CD14-positive monocyte (primary cell): Measurements from ENCODE around the gene MYOZ1. TPM values are rescaled to one million over a fixed set of nuclear protein-coding genes. Genes with fewer than 3 reads are reported as not detected.

ENCODE experiments used
- DNase-seq, 3 donors: peaks; one replicate each; pipeline ENCODE4 v3.0.0-alpha.2; 2011 to 2022
- H2AFZ ChIP-seq: 2 replicates; pipeline ENCODE4 v1.6.0; 2012; ENCODE audit warnings: mild to moderate bottlenecking, low read depth, low read length, inconsistent platforms; ENCODE audit not compliant: insufficient read depth, poor library complexity, severe bottlenecking
- H3K27ac ChIP-seq, 2 donors: 1 replicate in 1 of 2; 2 replicates in 1 of 2; pipeline ENCODE4 v1.5.1; 2012 to 2013; ENCODE audit warnings: low read length in 2 of 2, control low read depth in 1 of 2, inconsistent platforms in 1 of 2, low read depth in 1 of 2, mild to moderate bottlenecking in 1 of 2
- H3K27me3 ChIP-seq, 2 donors: one replicate each; pipeline versions ENCODE4 v1.6.0 to v1.6.1; 2011 to 2013; ENCODE audit warnings: low read length in 2 of 2; ENCODE audit not compliant: control insufficient read depth in 2 of 2, insufficient read depth in 2 of 2
- H3K36me3 ChIP-seq, 2 donors: replicated peaks in 1 of 2; 1 replicate in 1 of 2; 2 replicates in 1 of 2; pipeline versions ENCODE4 v1.5.1 to v1.6.1; 2012 to 2013; ENCODE audit warnings: low read length in 2 of 2, control low read depth in 1 of 2, inconsistent platforms in 1 of 2, mild to moderate bottlenecking in 1 of 2; ENCODE audit not compliant: insufficient read depth in 2 of 2, control insufficient read depth in 1 of 2
- H3K4me1 ChIP-seq, 2 donors: 1 replicate in 1 of 2; 2 replicates in 1 of 2; pipeline versions ENCODE4 v1.5.1 to v1.6.1; 2012 to 2013; ENCODE audit warnings: low read length in 2 of 2, control low read depth in 1 of 2, inconsistent platforms in 1 of 2, mild to moderate bottlenecking in 1 of 2, moderate library complexity in 1 of 2; ENCODE audit not compliant: insufficient read depth in 2 of 2, control insufficient read depth in 1 of 2
- H3K4me2 ChIP-seq: replicated peaks from 2 replicates; pipeline ENCODE3; 2012; ENCODE audit warnings: low read length, moderate library complexity, mild to moderate bottlenecking; ENCODE audit not compliant: poor library complexity, severe bottlenecking; ENCODE audit errors: extremely low read depth
- H3K4me3 ChIP-seq, 3 experiments: fragments of 200-600 bp in 1 of 3; sonication (generic) in 1 of 3; replicated peaks in 1 of 3; 1 replicate in 2 of 3; 2 replicates in 1 of 3; pipeline ENCODE4 v1.5.1; 2011 to 2013; ENCODE audit warnings: low read length in 3 of 3, mild to moderate bottlenecking in 3 of 3, control low read depth in 2 of 3, low read depth in 2 of 3, inconsistent platforms in 1 of 3, moderate library complexity in 1 of 3
- H3K79me2 ChIP-seq: 2 replicates; pipeline ENCODE4 v1.6.0; 2012; ENCODE audit warnings: mild to moderate bottlenecking, control low read depth, inconsistent platforms, low read length, moderate library complexity; ENCODE audit not compliant: insufficient read depth
- H3K9ac ChIP-seq: 2 replicates; pipeline ENCODE4 v1.6.0; 2017; ENCODE audit warnings: low read length, mild to moderate bottlenecking; ENCODE audit not compliant: insufficient read depth, poor library complexity, severe bottlenecking
- H3K9me3 ChIP-seq, 2 donors: replicated peaks in 1 of 2; 1 replicate in 1 of 2; 2 replicates in 1 of 2; pipeline versions ENCODE4 v1.5.1 to v1.6.1; 2012 to 2013; ENCODE audit warnings: low read length in 2 of 2, control low read depth in 1 of 2; ENCODE audit not compliant: control insufficient read depth in 1 of 2, insufficient read depth in 1 of 2
- H4K20me1 ChIP-seq: 2 replicates; pipeline ENCODE4 v1.6.0; 2012; ENCODE audit warnings: mild to moderate bottlenecking, low read length, control low read depth, moderate library complexity; ENCODE audit not compliant: insufficient read depth
- H3K27ac Mint-ChIP-seq, 7 donors: one replicate each; pipeline ENCODE4 v1.8.0; 2020; ENCODE audit warnings: mild to moderate bottlenecking in 7 of 7, mixed read lengths in 7 of 7, moderate library complexity in 6 of 7, inconsistent platforms in 2 of 7
- H3K27me3 Mint-ChIP-seq, 3 donors: one replicate each; pipeline ENCODE4 v1.8.0; 2021 to 2022; ENCODE audit warnings: low read depth in 3 of 3, mild to moderate bottlenecking in 3 of 3, mixed read lengths in 3 of 3, moderate library complexity in 3 of 3, inconsistent platforms in 1 of 3
- H3K36me3 Mint-ChIP-seq, 2 donors: one replicate each; pipeline ENCODE4 v1.8.0; 2020; ENCODE audit warnings: mixed read lengths in 2 of 2, inconsistent platforms in 1 of 2, mild to moderate bottlenecking in 1 of 2
- H3K4me1 Mint-ChIP-seq: one replicate; pipeline ENCODE4 v1.8.0; 2020; ENCODE audit warnings: mild to moderate bottlenecking, mixed read lengths
- H3K4me3 Mint-ChIP-seq, 2 donors: one replicate each; pipeline ENCODE4 v1.8.0; 2020; ENCODE audit warnings: mild to moderate bottlenecking in 2 of 2, mixed read lengths in 2 of 2, moderate library complexity in 1 of 2
- H3K9me3 Mint-ChIP-seq, 7 donors: one replicate each; pipeline ENCODE4 v1.8.0; 2020 to 2022; ENCODE audit warnings: mixed read lengths in 7 of 7, mild to moderate bottlenecking in 6 of 7, moderate library complexity in 6 of 7, inconsistent platforms in 2 of 7
- WGBS: methylation state at CpG from one replicate; pipeline ENCODE4 v1.1.5; 2013; ENCODE audit warnings: missing lambda C conversion rate; ENCODE audit not compliant: insufficient coverage; 5-methylcytosine and 5-hydroxymethylcytosine counted together
- intact Hi-C, 2 donors: fragments of 100-400 bp; cut with micrococcal nuclease; formaldehyde crosslinking; loops; one replicate each; pipeline versions ENCODE4 v1.15.0 to v1.15.1; 2023
- polyA plus RNA-seq, 3 donors: library from polyadenylated mRNA; depleted of rRNA in 1 of 3; unstranded in 2 of 3; stranded (reverse) in 1 of 3; fragments of 300-500 nt in 2 of 3; fragments of >200 nt in 1 of 3; fragmentation: Illumina TruSeq in 2 of 3; gene quantifications; 1 replicate in 2 of 3; 2 replicates in 1 of 3; pipeline ENCODE4 v1.2.3, GENCODE V29; 2012 to 2021
- TF ChIP-seq, protein P1 (sequence below): fragments of 200-600 bp; IDR thresholded peaks from one replicate; pipeline ENCODE4 v1.8.0; 2022; ENCODE audit warnings: antibody characterized with exemption, mild to moderate bottlenecking

Gene MYOZ1
- polyA plus RNA-seq, 3 donors = not detected

DNA sequence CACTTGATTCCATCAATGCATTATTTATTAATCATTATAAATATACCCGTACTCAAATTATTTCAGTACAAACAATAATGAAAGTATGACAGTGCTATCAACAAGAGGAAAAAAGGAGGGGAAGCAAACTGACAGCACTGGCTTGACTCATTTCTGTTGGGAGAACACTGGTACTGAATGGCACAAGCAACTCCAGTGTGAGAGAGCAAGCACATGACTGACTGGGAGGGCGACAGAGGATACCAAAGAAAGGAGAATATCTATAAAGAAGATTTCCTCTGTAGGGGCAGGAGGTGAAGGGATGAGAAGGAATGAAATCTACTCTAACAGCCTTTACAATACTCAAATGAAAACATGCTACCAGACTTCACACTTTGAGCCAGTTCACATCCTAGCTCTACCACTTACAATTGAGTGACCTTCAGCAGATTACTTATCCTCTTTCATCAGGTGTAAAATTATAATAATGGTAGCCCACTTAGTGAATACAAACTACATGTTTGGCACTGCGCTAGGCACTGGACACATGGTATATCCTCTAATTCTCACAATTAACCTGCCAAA is 51.6 kb downstream of the MYOZ1 start:
- peaks cover 17 to 28% of the 10 kb centered on the region in 2 donors for H3K4me1 ChIP-seq
- H3K36me3 Mint-ChIP-seq = no peaks in the 10 kb centered on the region
- TF ChIP-seq, protein P1, sequence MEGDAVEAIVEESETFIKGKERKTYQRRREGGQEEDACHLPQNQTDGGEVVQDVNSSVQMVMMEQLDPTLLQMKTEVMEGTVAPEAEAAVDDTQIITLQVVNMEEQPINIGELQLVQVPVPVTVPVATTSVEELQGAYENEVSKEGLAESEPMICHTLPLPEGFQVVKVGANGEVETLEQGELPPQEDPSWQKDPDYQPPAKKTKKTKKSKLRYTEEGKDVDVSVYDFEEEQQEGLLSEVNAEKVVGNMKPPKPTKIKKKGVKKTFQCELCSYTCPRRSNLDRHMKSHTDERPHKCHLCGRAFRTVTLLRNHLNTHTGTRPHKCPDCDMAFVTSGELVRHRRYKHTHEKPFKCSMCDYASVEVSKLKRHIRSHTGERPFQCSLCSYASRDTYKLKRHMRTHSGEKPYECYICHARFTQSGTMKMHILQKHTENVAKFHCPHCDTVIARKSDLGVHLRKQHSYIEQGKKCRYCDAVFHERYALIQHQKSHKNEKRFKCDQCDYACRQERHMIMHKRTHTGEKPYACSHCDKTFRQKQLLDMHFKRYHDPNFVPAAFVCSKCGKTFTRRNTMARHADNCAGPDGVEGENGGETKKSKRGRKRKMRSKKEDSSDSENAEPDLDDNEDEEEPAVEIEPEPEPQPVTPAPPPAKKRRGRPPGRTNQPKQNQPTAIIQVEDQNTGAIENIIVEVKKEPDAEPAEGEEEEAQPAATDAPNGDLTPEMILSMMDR = no peak
- no peaks in the 10 kb centered on the region for H3K36me3 ChIP-seq
- peaks cover 0 to 2% (median 0%) of the 10 kb centered on the region in 3 donors for H3K27me3 Mint-ChIP-seq
- H2AFZ ChIP-seq = no peak overlapping the region
- H3K4me3 Mint-ChIP-seq = no peak overlapping the region
- no peak overlapping the region for H3K27ac Mint-ChIP-seq
- WGBS = no CpG with 5 or more reads among the region's 3 CpGs
- H3K79me2 ChIP-seq = no peaks in the 10 kb centered on the region
- no peak overlapping the region for H3K4me2 ChIP-seq
- peaks cover 0 to 4% (median 0%) of the 10 kb centered on the region in 7 donors for H3K9me3 Mint-ChIP-seq
- no peak overlapping the region for H3K9ac ChIP-seq
- peaks cover 0 to 2% of the 10 kb centered on the region in 2 donors for H3K9me3 ChIP-seq
- no peak for DNase-seq
- intact Hi-C loops = no loop called here
- H4K20me1 ChIP-seq = no peaks in the 10 kb centered on the region
- H3K27ac ChIP-seq = no peak overlapping the region
- no peaks in the 10 kb centered on the region for H3K27me3 ChIP-seq
- H3K4me3 ChIP-seq = no peak overlapping the region
- H3K4me1 Mint-ChIP-seq = peaks cover 32% of the 10 kb centered on the region

DNA sequence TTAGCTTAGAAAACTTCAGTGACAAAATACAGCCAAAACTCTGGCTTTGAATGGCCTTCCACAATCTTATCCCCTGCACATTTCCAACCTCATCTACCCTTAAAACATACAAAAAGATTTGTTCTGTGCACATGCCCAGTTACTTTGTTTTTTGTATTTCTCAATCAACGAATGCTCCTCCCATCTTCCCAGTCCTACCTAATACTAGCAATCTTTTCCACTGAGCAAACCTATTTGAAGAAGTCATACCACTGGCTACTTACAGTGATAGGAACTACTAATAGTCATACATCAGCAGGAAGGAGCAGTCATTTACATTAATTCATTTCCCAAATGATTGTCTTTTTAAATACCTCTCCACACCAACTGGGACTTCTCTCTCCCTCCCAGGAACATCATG is 52.6 kb downstream of the MYOZ1 start:
- H3K4me3 ChIP-seq = no peak overlapping the region
- H3K27me3 ChIP-seq = no peaks in the 10 kb centered on the region
- H3K79me2 ChIP-seq = no peaks in the 10 kb centered on the region
- intact Hi-C loops = no loop called here
- DNase-seq = no peak
- Mint-ChIP-seq H3K27ac (no peak overlapping the region), H3K4me1 (peaks cover 32% of the 10 kb centered on the region), H3K27me3 (peaks cover 0 to 2% (median 0%) of the 10 kb centered on the region in 3 donors), H3K4me3 (no peak overlapping the region), H3K36me3 (no peaks in the 10 kb centered on the region), H3K9me3 (peaks cover 0 to 4% (median 0%) of the 10 kb centered on the region in 7 donors)
- no peak overlapping the region for H3K9ac ChIP-seq
- H3K4me2 ChIP-seq = no peak overlapping the region
- H3K27ac ChIP-seq = no peak overlapping the region
- TF ChIP-seq, protein P1 = no peak
- H3K9me3 ChIP-seq = peaks cover 0 to 2% of the 10 kb centered on the region in 2 donors
- no peaks in the 10 kb centered on the region for H3K36me3 ChIP-seq
- peaks cover 17 to 28% of the 10 kb centered on the region in 2 donors for H3K4me1 ChIP-seq
- no peaks in the 10 kb centered on the region for H4K20me1 ChIP-seq
- H2AFZ ChIP-seq = no peak overlapping the region
- 55% methylated on average over 1 of the region's 1 CpG for WGBS
